Measurements from ENCODE around the gene PGBD1. TPM values are rescaled to one million over a fixed set of nuclear protein-coding genes. Genes with fewer than 3 reads are reported as not detected.

The PGBD1 gene
- total RNA-seq, 4 donors from 2014 or later: 5.8 to 8.7 (median 7.1) TPM

GRCh38 chr6:28277746-28278145, 3.6 kb upstream of the PGBD1 start:
- TF ChIP-seq POLR2AphosphoS5 (IDR thresholded peaks at IDR 0.05): no peak
- TF ChIP-seq EP300 (IDR thresholded peaks at IDR 0.05): no peak
- 80% methylated on average over 3 of the region's 3 CpGs for WGBS
- no peak overlapping the region for H3K4me3 ChIP-seq
- peaks cover 0 to under 1% (median 0%) of the 10 kb centered on the region in 4 donors for H3K9me3 ChIP-seq
- no peak for DNase-seq (ENCODE audit: extremely low spot score)
- intact Hi-C loops (cut with DNase I): loop anchor here (5.0 kb wide), 1 partner anchor 80 kb away; no protein-coding TSS in a partner anchor
- H3K36me3 ChIP-seq: peaks cover 25 to 51% (median 46%) of the 10 kb centered on the region in 4 donors
- peaks cover 6 to 16% (median 14%) of the 10 kb centered on the region in 4 donors for H3K4me1 ChIP-seq
- H3K27ac ChIP-seq (replicated peaks in 1 of 4): no peak overlapping the region
- H3K27me3 ChIP-seq: no peaks in the 10 kb centered on the region

- WGBS: 38% methylated on average over 3 of the region's 3 CpGs
- peaks cover 0 to 6% (median 0%) of the 10 kb centered on the region in 4 donors for H3K9me3 ChIP-seq
- no peak for TF ChIP-seq CTCF (IDR thresholded peaks at IDR 0.05)
- TF ChIP-seq POLR2A (IDR thresholded peaks at IDR 0.05; ENCODE audit: low read depth): no peak
- TF ChIP-seq EP300 (IDR thresholded peaks at IDR 0.05): no peak
- no peak for TF ChIP-seq POLR2AphosphoS5 (IDR thresholded peaks at IDR 0.05)
- no peak for DNase-seq (ENCODE audit: extremely low spot score)
- intact Hi-C loops (cut with DNase I): loop anchor here (5.0 kb wide), 1 partner anchor 52 kb away; no protein-coding TSS in a partner anchor
- peaks cover 12 to 42% (median 39%) of the 10 kb centered on the region in 4 donors for H3K36me3 ChIP-seq
- H3K4me3 ChIP-seq: peak overlapping the region; percentile 69 to 77 (median 76)
- H3K27ac ChIP-seq (replicated peaks in 1 of 4): peak overlapping the region in 3 of 4 donors; percentile 74 to 80 (median 78)
- no peaks in the 10 kb centered on the region for H3K27me3 ChIP-seq
- H3K4me1 ChIP-seq: peaks cover 6 to 17% (median 14%) of the 10 kb centered on the region in 4 donors
Measured at GRCh38 chr6:28280595-28281287, 631 bp upstream of the PGBD1 start.

- intact Hi-C loops (cut with DNase I): loop anchor here (5.0 kb wide), 1 partner anchor 49 kb away; no protein-coding TSS in a partner anchor
Measured at GRCh38 chr6:28282926-28283325, 1.6 kb downstream of the PGBD1 start.

GRCh38 chr6:28291573-28291972, 10.2 kb downstream of the PGBD1 start:
- no peaks in the 10 kb centered on the region for H3K27me3 ChIP-seq
- no peak for DNase-seq (ENCODE audit: extremely low spot score)
- intact Hi-C loops (cut with DNase I): no loop called here
- peaks cover 21 to 64% (median 34%) of the 10 kb centered on the region in 4 donors for H3K36me3 ChIP-seq
- H3K4me1 ChIP-seq: no peaks in the 10 kb centered on the region
- no peaks in the 10 kb centered on the region for H3K9me3 ChIP-seq
- H3K4me3 ChIP-seq: no peak overlapping the region
- no peak overlapping the region for H3K27ac ChIP-seq (replicated peaks in 1 of 4)
- no peak for TF ChIP-seq POLR2AphosphoS5 (IDR thresholded peaks at IDR 0.05)
- no peak for TF ChIP-seq POLR2A (IDR thresholded peaks at IDR 0.05; ENCODE audit: low read depth)
- TF ChIP-seq CTCF (IDR thresholded peaks at IDR 0.05): no peak
- TF ChIP-seq EP300 (IDR thresholded peaks at IDR 0.05): no peak

More at GRCh38 chr6:28282926-28283325, 1.6 kb downstream of the PGBD1 start:
- Histone ChIP-seq H3K27ac (replicated peaks in 1 of 4) (no peak overlapping the region), H3K4me3 (peak overlapping the region in 1 of 4 donors; percentile 76), H3K27me3 (no peaks in the 10 kb centered on the region), H3K36me3 (peaks cover 12 to 44% (median 38%) of the 10 kb centered on the region in 4 donors), H3K4me1 (peaks cover 6 to 17% (median 14%) of the 10 kb centered on the region in 4 donors), H3K9me3 (peaks cover 0 to 6% (median 0%) of the 10 kb centered on the region in 4 donors)
- 100% methylated on average over 2 of the region's 2 CpGs for WGBS
- TF ChIP-seq EP300 (IDR thresholded peaks at IDR 0.05) (no peak), CTCF (IDR thresholded peaks at IDR 0.05) (no peak), POLR2AphosphoS5 (IDR thresholded peaks at IDR 0.05) (no peak)
- DNase-seq (ENCODE audit: extremely low spot score): no peak

- TF ChIP-seq EP300 (IDR thresholded peaks at IDR 0.05) (no peak), POLR2AphosphoS5 (IDR thresholded peaks at IDR 0.05) (no peak), CTCF (IDR thresholded peaks at IDR 0.05) (no peak), POLR2A (IDR thresholded peaks at IDR 0.05; ENCODE audit: low read depth) (no peak)
- no peaks in the 10 kb centered on the region for H3K9me3 ChIP-seq
- peaks cover 6 to 60% (median 30%) of the 10 kb centered on the region in 4 donors for H3K36me3 ChIP-seq
- no peaks in the 10 kb centered on the region for H3K27me3 ChIP-seq
- no peak overlapping the region for H3K4me3 ChIP-seq
- 94% methylated on average over 5 of the region's 5 CpGs for WGBS
- intact Hi-C loops (cut with DNase I): no loop called here
- H3K27ac ChIP-seq (replicated peaks in 1 of 4): no peak overlapping the region
- no peak for DNase-seq (ENCODE audit: extremely low spot score)
- no peaks in the 10 kb centered on the region for H3K4me1 ChIP-seq
Measured at GRCh38 chr6:28295326-28295725, 14.0 kb downstream of the PGBD1 start.
